HCT116 (cell line): ENCODE data around the gene TMEM82. TPM values are rescaled to one million over a fixed set of nuclear protein-coding genes. Genes with fewer than 3 reads are reported as not detected.

ENCODE experiments used
- ATAC-seq: fragments of 200-7000 bp; cut with Tn5 transposase; 2 replicates; pipeline ENCODE4 v1.9.1; 2020; ENCODE audit warnings: mild to moderate bottlenecking, moderate library complexity
- BruUV-seq: library from RNA; stranded (reverse); fragments of 400-500 nt; replicated peaks from 2 replicates; lab custom pipeline; 2021; lab: Mats Ljungman, UMichigan
- CTCF ChIA-PET: fragments of 300-600 bp; sonication (Branson Sonifier 250); formaldehyde crosslinking; loops from one replicate; lab custom pipeline; 2021; ENCODE audit warnings: antibody characterized with exemption; lab: Charles Lee
- POLR2A ChIA-PET: fragments of 300-600, 350-600 bp; sonication (Branson Sonifier 250); formaldehyde crosslinking; loops from one replicate; lab custom pipeline; 2021; ENCODE audit warnings: antibody characterized with exemption; lab: Charles Lee
- RAD21 ChIA-PET, 2 experiments: fragments of 300-600 bp; sonication (Branson Sonifier 250); formaldehyde crosslinking; loops; one replicate each; lab custom pipeline; 2023; ENCODE audit warnings: low total read pairs in 2 of 2; ENCODE audit not compliant: uncharacterized antibody in 2 of 2, unreplicated experiment in 2 of 2, low non-redundant PET in 1 of 2; lab: Charles Lee
- DNase-seq: peaks from one replicate; pipeline ENCODE4 v3.0.0-alpha.2; 2010; ENCODE audit warnings: low read depth, low spot score
- H2AFZ ChIP-seq: fragments of 200-600 bp; shearing (Covaris generic), sonication (generic); 2 replicates; pipeline ENCODE4 v1.6.1; 2017; ENCODE audit warnings: low read depth, mixed run types, mixed read lengths, antibody characterized with exemption, low read length; ENCODE audit not compliant: poor library complexity, severe bottlenecking
- H3K27ac ChIP-seq: 2 replicates; pipeline ENCODE4 v1.5.1; 2012; ENCODE audit warnings: low read depth, low read length
- H3K27me3 ChIP-seq: fragments of 200-600 bp; sonication (generic); 2 replicates; pipeline ENCODE4 v1.6.1; 2016; ENCODE audit warnings: mixed run types, low read length, mixed read lengths; ENCODE audit not compliant: insufficient read depth
- H3K36me3 ChIP-seq, 2 experiments: fragments of 200-500 bp in 1 of 2; fragments of 200-600 bp in 1 of 2; sonication (Bioruptor generic) in 1 of 2; sonication (generic) in 1 of 2; 2 replicates each; pipeline versions ENCODE4 v1.5.1 to v1.6.1; 2014 to 2016; ENCODE audit warnings: low read length in 2 of 2, inconsistent platforms in 1 of 2, mixed read lengths in 1 of 2, mixed run types in 1 of 2; ENCODE audit not compliant: insufficient read depth in 2 of 2, control insufficient read depth in 1 of 2
- H3K4me1 ChIP-seq, 2 experiments: fragments of 200-600 bp in 1 of 2; sonication (generic) in 1 of 2; 2 replicates each; pipeline versions ENCODE4 v1.5.1 to v1.6.1; 2012 to 2017; ENCODE audit warnings: low read length in 2 of 2, inconsistent platforms in 1 of 2, mild to moderate bottlenecking in 1 of 2, mixed read lengths in 1 of 2, mixed run types in 1 of 2, moderate library complexity in 1 of 2; ENCODE audit not compliant: insufficient read depth in 2 of 2, control insufficient read depth in 1 of 2
- H3K4me2 ChIP-seq: fragments of 200-600 bp; sonication (generic); 2 replicates; pipeline ENCODE4 v1.6.1; 2017; ENCODE audit warnings: mixed run types, low read length, mixed read lengths
- H3K4me3 ChIP-seq, 2 experiments: fragments of 200-600 bp in 1 of 2; sonication (generic) in 1 of 2; replicated peaks in 1 of 2; 2 replicates each; pipeline ENCODE4 v1.5.1; 2011 to 2016; ENCODE audit warnings: low read length in 2 of 2, control low read depth in 1 of 2, low read depth in 1 of 2, mild to moderate bottlenecking in 1 of 2, mixed read lengths in 1 of 2, mixed run types in 1 of 2
- H3K79me2 ChIP-seq: fragments of 200-600 bp; sonication (generic); 2 replicates; pipeline ENCODE4 v1.6.1; 2017; ENCODE audit warnings: mild to moderate bottlenecking, mixed run types, low read length, moderate library complexity, mixed read lengths; ENCODE audit not compliant: insufficient read depth
- H3K9ac ChIP-seq: fragments of 200-600 bp; sonication (generic); 2 replicates; pipeline ENCODE4 v1.6.1; 2016; ENCODE audit warnings: low read length, mixed read lengths
- H3K9me2 ChIP-seq: fragments of 200-600 bp; sonication (generic), shearing (Covaris generic); 2 replicates; pipeline ENCODE4 v1.6.1; 2017; ENCODE audit warnings: mixed run types, mild to moderate bottlenecking, moderate library complexity; ENCODE audit not compliant: insufficient read depth
- H3K9me3 ChIP-seq, 2 experiments: fragments of 200-500 bp in 1 of 2; fragments of 200-600 bp in 1 of 2; sonication (Bioruptor generic) in 1 of 2; sonication (generic) in 1 of 2; 2 replicates each; pipeline ENCODE4 v1.6.1; 2014 to 2017; ENCODE audit warnings: low read length in 2 of 2, mixed read lengths in 2 of 2, inconsistent platforms in 1 of 2, low read depth in 1 of 2, mild to moderate bottlenecking in 1 of 2, mixed run types in 1 of 2, moderate library complexity in 1 of 2; ENCODE audit not compliant: control insufficient read depth in 1 of 2, insufficient read depth in 1 of 2
- H4K20me1 ChIP-seq: fragments of 200-600 bp; sonication (generic), shearing (Covaris generic); 2 replicates; pipeline ENCODE4 v1.6.1; 2017; ENCODE audit warnings: mixed run types, mild to moderate bottlenecking, moderate library complexity; ENCODE audit not compliant: insufficient read depth
- EGR1 ChIP-seq: IDR thresholded peaks from 2 replicates; pipeline ENCODE4 v1.6.1; 2012; ENCODE audit warnings: low read depth
- EZH2 ChIP-seq: fragments of 200-600 bp; sonication (generic); IDR thresholded peaks from 2 replicates; pipeline ENCODE4 v1.6.1; 2017; ENCODE audit warnings: antibody characterized with exemption, mixed run types
- EZH2phosphoT487 ChIP-seq: fragments of 200-600 bp; IDR thresholded peaks from 2 replicates; pipeline ENCODE4 v1.6.1; 2018; ENCODE audit warnings: antibody characterized with exemption, borderline replicate concordance
- POLR2AphosphoS5 ChIP-seq: IDR thresholded peaks from 2 replicates; pipeline ENCODE4 v1.6.1; 2011; ENCODE audit warnings: mild to moderate bottlenecking, low read depth, low read length, moderate library complexity
- SIN3A ChIP-seq: IDR thresholded peaks from 2 replicates; pipeline ENCODE4 v1.6.1; 2012; ENCODE audit warnings: low read depth
- SP1 ChIP-seq: IDR thresholded peaks from 2 replicates; pipeline ENCODE4 v1.6.1; 2012; ENCODE audit warnings: low read depth
- ZNF274 ChIP-seq: fragments of 200-500 bp; sonication (Bioruptor generic); IDR thresholded peaks from 2 replicates; pipeline ENCODE4 v1.6.1; 2014; ENCODE audit warnings: mild to moderate bottlenecking, low read depth, low read length, inconsistent platforms
- intact Hi-C: fragments of 100-400 bp; cut with micrococcal nuclease; formaldehyde crosslinking; loops from 2 replicates; pipeline ENCODE4 v1.10.0; 2022
- total RNA-seq: library from RNA; stranded (reverse); gene quantifications from one replicate; pipeline ENCODE4 v1.2.1, GENCODE V29; 2021; ENCODE audit not compliant: unreplicated experiment
- TF ChIP-seq, protein P1 (sequence below), 3 experiments: fragments of 200-600 bp in 1 of 3; sonication (generic) in 1 of 3; IDR thresholded peaks in 2 of 3; conservative IDR thresholded peaks in 1 of 3; 2 replicates each; pipeline ENCODE4 v1.5.1; 2012 to 2017; ENCODE audit warnings: low read depth in 2 of 3, low read length in 2 of 3, antibody characterized with exemption in 1 of 3, borderline replicate concordance in 1 of 3, control low read depth in 1 of 3, mild to moderate bottlenecking in 1 of 3, mixed read lengths in 1 of 3, mixed run types in 1 of 3, moderate library complexity in 1 of 3; ENCODE audit not compliant: insufficient read depth in 1 of 3
- TF ChIP-seq, protein P2 (sequence below): IDR thresholded peaks from 2 replicates; pipeline ENCODE4 v1.6.1; 2011; ENCODE audit warnings: mild to moderate bottlenecking, low read length, moderate library complexity; ENCODE audit not compliant: insufficient replicate concordance; ENCODE audit errors: extremely low read depth
- TF ChIP-seq, protein P3 (sequence below): IDR thresholded peaks from 2 replicates; pipeline ENCODE4 v1.6.1; 2012; ENCODE audit warnings: low read depth

TMEM82 gene
- total RNA-seq, 1 experiment from 2014 or later, result not detected

DNA sequence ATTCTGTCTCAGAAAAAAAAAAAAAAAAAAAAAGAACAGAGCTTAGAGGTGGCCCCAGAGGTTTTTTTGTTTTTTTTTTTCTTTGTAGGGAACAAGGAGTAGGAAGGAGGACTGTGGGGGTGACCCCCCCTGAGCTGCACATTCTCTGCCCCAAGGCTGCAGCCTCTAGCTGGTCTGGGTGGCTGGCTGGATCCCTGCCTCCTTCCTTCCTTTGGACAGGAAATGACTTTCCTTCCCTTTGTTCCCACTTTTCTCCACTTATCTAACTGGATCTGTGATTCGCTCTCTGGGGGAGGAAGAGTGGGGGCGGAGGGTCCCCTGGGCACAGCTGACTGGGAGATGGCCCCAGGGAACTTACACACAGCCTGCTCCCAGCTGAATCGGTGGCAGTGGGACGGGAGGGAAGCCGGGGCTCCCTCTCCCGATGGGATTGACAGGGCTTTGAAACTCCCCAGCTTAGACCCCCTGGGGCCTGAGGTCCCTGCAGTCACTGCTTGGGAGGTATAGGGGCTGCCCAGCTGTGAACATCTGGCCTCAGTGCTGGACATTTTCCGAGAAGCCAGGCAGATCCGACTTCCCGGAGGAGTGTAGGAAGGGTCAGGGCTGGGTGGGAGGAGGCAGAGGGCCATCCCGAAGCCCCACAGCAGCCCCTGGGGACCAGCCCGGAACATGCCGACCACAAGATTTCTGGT is 18.4 kb downstream of the TMEM82 start (continued):
- TF ChIP-seq, protein P1, sequence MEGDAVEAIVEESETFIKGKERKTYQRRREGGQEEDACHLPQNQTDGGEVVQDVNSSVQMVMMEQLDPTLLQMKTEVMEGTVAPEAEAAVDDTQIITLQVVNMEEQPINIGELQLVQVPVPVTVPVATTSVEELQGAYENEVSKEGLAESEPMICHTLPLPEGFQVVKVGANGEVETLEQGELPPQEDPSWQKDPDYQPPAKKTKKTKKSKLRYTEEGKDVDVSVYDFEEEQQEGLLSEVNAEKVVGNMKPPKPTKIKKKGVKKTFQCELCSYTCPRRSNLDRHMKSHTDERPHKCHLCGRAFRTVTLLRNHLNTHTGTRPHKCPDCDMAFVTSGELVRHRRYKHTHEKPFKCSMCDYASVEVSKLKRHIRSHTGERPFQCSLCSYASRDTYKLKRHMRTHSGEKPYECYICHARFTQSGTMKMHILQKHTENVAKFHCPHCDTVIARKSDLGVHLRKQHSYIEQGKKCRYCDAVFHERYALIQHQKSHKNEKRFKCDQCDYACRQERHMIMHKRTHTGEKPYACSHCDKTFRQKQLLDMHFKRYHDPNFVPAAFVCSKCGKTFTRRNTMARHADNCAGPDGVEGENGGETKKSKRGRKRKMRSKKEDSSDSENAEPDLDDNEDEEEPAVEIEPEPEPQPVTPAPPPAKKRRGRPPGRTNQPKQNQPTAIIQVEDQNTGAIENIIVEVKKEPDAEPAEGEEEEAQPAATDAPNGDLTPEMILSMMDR (IDR thresholded peaks at IDR 0.05 in 2 of 3, conservative IDR thresholded peaks at IDR 0.05 in 1 of 3; ENCODE audit: borderline replicate concordance in 1 of 3, insufficient read depth in 1 of 3, low read depth in 2 of 3, low read length in 2 of 3), result no peak
- no peak for TF ChIP-seq ZNF274

DNA sequence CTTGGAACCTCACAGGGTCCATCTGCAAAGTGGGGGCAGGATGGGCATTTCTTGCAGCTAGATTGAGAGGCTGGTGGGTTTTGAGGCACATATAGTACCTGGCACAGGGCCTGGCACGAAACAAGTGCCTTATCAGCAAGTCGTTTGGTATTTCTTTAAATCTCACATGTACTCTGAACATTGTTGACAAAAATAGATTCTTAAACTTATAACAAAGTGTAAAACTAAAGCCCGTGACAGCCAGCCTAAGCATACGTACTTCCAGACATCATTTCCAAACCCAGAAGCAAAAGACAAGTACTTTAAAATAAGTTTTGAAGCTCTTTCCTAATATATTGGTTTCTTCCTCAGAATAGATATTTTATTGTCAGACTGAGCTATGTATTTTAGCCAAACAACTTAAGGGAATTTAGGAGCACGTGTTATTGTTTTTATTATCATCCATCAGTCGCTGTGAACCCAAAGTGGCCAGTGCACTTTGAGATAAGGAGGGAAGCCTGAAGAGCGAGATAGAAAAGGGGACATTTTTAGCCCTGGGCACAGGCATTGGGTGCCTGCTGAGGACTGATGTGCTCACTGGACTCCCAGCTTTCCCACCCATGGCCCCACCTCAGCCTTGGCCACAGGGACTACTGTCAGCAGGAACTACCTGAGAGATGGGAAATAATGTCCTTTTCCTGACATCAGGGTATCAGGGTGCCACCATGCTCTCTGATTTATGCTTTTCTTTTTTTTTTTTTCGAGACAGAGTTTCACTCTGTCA is 19.2 kb downstream of the TMEM82 start:
- intact Hi-C loops, result no loop called here
- H3K9me3 ChIP-seq, result no peaks in the 10 kb centered on the region
- H3K4me2 ChIP-seq, result no peak overlapping the region
- no peaks in the 10 kb centered on the region for H4K20me1 ChIP-seq
- DNase-seq (no peak), ATAC-seq (no peak)
- ChIA-PET CTCF (interaction anchor here (1.1 kb wide), 1 partner anchor 31 kb away, joined by 3 read pairs; no protein-coding TSS in a partner anchor), POLR2A (interaction anchor here (0.7 kb wide), 1 partner anchor 37 kb away, joined by 3 read pairs; no protein-coding TSS in a partner anchor), RAD21 (no interaction called here)
- no peak overlapping the region for H3K9ac ChIP-seq
- no peaks in the 10 kb centered on the region for H3K27me3 ChIP-seq
- peaks cover 8 to 30% of the 10 kb centered on the region in 2 experiments; a peak in 3 of 4 replicates for H3K4me1 ChIP-seq
- H3K79me2 ChIP-seq, result no peaks in the 10 kb centered on the region
- H3K27ac ChIP-seq, result no peak overlapping the region
- no TSS peak for BruUV-seq
- no peaks in the 10 kb centered on the region for H3K36me3 ChIP-seq
- no peaks in the 10 kb centered on the region for H3K9me2 ChIP-seq
- H2AFZ ChIP-seq, result no peak overlapping the region
- H3K4me3 ChIP-seq, result no peak overlapping the region
- TF ChIP-seq, protein P2, sequence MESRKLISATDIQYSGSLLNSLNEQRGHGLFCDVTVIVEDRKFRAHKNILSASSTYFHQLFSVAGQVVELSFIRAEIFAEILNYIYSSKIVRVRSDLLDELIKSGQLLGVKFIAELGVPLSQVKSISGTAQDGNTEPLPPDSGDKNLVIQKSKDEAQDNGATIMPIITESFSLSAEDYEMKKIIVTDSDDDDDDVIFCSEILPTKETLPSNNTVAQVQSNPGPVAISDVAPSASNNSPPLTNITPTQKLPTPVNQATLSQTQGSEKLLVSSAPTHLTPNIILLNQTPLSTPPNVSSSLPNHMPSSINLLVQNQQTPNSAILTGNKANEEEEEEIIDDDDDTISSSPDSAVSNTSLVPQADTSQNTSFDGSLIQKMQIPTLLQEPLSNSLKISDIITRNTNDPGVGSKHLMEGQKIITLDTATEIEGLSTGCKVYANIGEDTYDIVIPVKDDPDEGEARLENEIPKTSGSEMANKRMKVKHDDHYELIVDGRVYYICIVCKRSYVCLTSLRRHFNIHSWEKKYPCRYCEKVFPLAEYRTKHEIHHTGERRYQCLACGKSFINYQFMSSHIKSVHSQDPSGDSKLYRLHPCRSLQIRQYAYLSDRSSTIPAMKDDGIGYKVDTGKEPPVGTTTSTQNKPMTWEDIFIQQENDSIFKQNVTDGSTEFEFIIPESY, result no peak
- TF ChIP-seq POLR2AphosphoS5 (no peak), SP1 (no peak), EGR1 (no peak), EZH2phosphoT487 (no peak), EZH2 (no peak), SIN3A (no peak)
- TF ChIP-seq, protein P1 (IDR thresholded peaks at IDR 0.05 in 2 of 3, conservative IDR thresholded peaks at IDR 0.05 in 1 of 3; ENCODE audit: borderline replicate concordance in 1 of 3, insufficient read depth in 1 of 3, low read depth in 2 of 3, low read length in 2 of 3), result no peak
- TF ChIP-seq, protein P3, sequence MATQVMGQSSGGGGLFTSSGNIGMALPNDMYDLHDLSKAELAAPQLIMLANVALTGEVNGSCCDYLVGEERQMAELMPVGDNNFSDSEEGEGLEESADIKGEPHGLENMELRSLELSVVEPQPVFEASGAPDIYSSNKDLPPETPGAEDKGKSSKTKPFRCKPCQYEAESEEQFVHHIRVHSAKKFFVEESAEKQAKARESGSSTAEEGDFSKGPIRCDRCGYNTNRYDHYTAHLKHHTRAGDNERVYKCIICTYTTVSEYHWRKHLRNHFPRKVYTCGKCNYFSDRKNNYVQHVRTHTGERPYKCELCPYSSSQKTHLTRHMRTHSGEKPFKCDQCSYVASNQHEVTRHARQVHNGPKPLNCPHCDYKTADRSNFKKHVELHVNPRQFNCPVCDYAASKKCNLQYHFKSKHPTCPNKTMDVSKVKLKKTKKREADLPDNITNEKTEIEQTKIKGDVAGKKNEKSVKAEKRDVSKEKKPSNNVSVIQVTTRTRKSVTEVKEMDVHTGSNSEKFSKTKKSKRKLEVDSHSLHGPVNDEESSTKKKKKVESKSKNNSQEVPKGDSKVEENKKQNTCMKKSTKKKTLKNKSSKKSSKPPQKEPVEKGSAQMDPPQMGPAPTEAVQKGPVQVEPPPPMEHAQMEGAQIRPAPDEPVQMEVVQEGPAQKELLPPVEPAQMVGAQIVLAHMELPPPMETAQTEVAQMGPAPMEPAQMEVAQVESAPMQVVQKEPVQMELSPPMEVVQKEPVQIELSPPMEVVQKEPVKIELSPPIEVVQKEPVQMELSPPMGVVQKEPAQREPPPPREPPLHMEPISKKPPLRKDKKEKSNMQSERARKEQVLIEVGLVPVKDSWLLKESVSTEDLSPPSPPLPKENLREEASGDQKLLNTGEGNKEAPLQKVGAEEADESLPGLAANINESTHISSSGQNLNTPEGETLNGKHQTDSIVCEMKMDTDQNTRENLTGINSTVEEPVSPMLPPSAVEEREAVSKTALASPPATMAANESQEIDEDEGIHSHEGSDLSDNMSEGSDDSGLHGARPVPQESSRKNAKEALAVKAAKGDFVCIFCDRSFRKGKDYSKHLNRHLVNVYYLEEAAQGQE, result no peak
